Measurements from ENCODE around the gene GCH1. TPM values are rescaled to one million over a fixed set of nuclear protein-coding genes. Genes with fewer than 3 reads are reported as not detected.

The GCH1 gene
- total RNA-seq, 4 donors from 2014 or later: 9.5 to 14.3 (median 12.1) TPM

GRCh38 chr14:54828037-54828436 lies 74.6 kb downstream of the GCH1 start:
- no peak for DNase-seq (ENCODE audit: low spot score in 2 of 2)
- WGBS: 92% methylated on average over 1 of the region's 1 CpG
- H3K4me1 ChIP-seq: no peaks in the 10 kb centered on the region
- TF ChIP-seq CTCF (IDR thresholded peaks at IDR 0.05) (no peak), POLR2AphosphoS5 (IDR thresholded peaks at IDR 0.05) (no peak), EP300 (IDR thresholded peaks at IDR 0.05) (no peak), POLR2A (IDR thresholded peaks at IDR 0.05) (no peak)
- H3K27me3 ChIP-seq: no peaks in the 10 kb centered on the region
- no peak overlapping the region for H3K4me3 ChIP-seq
- H3K9me3 ChIP-seq: peaks cover 9% of the 10 kb centered on the region
- no peak overlapping the region for H3K27ac ChIP-seq
- no peaks in the 10 kb centered on the region for H3K36me3 ChIP-seq

- Histone ChIP-seq H3K27me3 (no peaks in the 10 kb centered on the region), H3K9me3 (peaks cover 9% of the 10 kb centered on the region), H3K36me3 (no peaks in the 10 kb centered on the region), H3K27ac (no peak overlapping the region), H3K4me3 (no peak overlapping the region), H3K4me1 (no peaks in the 10 kb centered on the region)
- WGBS: 98% methylated on average over 2 of the region's 2 CpGs
- no peak for DNase-seq (ENCODE audit: low spot score in 2 of 2)
- TF ChIP-seq POLR2A (IDR thresholded peaks at IDR 0.05) (no peak), CTCF (IDR thresholded peaks at IDR 0.05) (no peak), POLR2AphosphoS5 (IDR thresholded peaks at IDR 0.05) (no peak), EP300 (IDR thresholded peaks at IDR 0.05) (no peak)
Measured at GRCh38 chr14:54823757-54824549, 78.7 kb downstream of the GCH1 start.

- no peaks in the 10 kb centered on the region for H3K4me1 ChIP-seq
- no peak overlapping the region for H3K4me3 ChIP-seq
- H3K27me3 ChIP-seq: no peaks in the 10 kb centered on the region
- H3K27ac ChIP-seq: no peak overlapping the region
- peaks cover 9% of the 10 kb centered on the region for H3K9me3 ChIP-seq
- no peaks in the 10 kb centered on the region for H3K36me3 ChIP-seq
- TF ChIP-seq CTCF (IDR thresholded peaks at IDR 0.05): no peak
- no peak for TF ChIP-seq EP300 (IDR thresholded peaks at IDR 0.05)
- TF ChIP-seq POLR2AphosphoS5 (IDR thresholded peaks at IDR 0.05): no peak
- no peak for TF ChIP-seq POLR2A (IDR thresholded peaks at IDR 0.05)
- no peak for DNase-seq (ENCODE audit: low spot score in 2 of 2)
Measured at GRCh38 chr14:54822685-54823084, 79.9 kb downstream of the GCH1 start.

GRCh38 chr14:54818201-54819133 lies 84.2 kb downstream of the GCH1 start:
- Histone ChIP-seq H3K27me3 (no peaks in the 10 kb centered on the region), H3K4me1 (no peaks in the 10 kb centered on the region), H3K4me3 (no peak overlapping the region), H3K27ac (no peak overlapping the region), H3K9me3 (peaks cover under 1% of the 10 kb centered on the region), H3K36me3 (no peaks in the 10 kb centered on the region)
- TF ChIP-seq CTCF (IDR thresholded peaks at IDR 0.05): no peak
- TF ChIP-seq POLR2AphosphoS5 (IDR thresholded peaks at IDR 0.05): no peak
- no peak for TF ChIP-seq POLR2A (IDR thresholded peaks at IDR 0.05)
- TF ChIP-seq EP300 (IDR thresholded peaks at IDR 0.05): no peak
- no peak for DNase-seq (ENCODE audit: low spot score in 2 of 2)
- 51% methylated on average over 14 of the region's 14 CpGs for WGBS

GRCh38 chr14:54817506-54817905 lies 85.1 kb downstream of the GCH1 start:
- Histone ChIP-seq H3K36me3 (no peaks in the 10 kb centered on the region), H3K27ac (no peak overlapping the region), H3K4me3 (no peak overlapping the region), H3K27me3 (no peaks in the 10 kb centered on the region), H3K9me3 (no peaks in the 10 kb centered on the region), H3K4me1 (no peaks in the 10 kb centered on the region)
- DNase-seq (ENCODE audit: low spot score in 2 of 2): no peak
- 88% methylated on average over 4 of the region's 5 CpGs for WGBS
- TF ChIP-seq EP300 (IDR thresholded peaks at IDR 0.05) (no peak), POLR2A (IDR thresholded peaks at IDR 0.05) (no peak), POLR2AphosphoS5 (IDR thresholded peaks at IDR 0.05) (no peak), CTCF (IDR thresholded peaks at IDR 0.05) (no peak)

All from suprapubic skin (tissue), 4 donors.